Renal cortex interstitium (tissue), 11 donors: ENCODE results near the gene TPM2. TPM values are rescaled to one million over a fixed set of nuclear protein-coding genes. Genes with fewer than 3 reads are reported as not detected.

Source experiments
- DNase-seq, 11 donors: peaks; one replicate each; pipeline ENCODE4 v3.0.0-alpha.2; 2013; ENCODE audit warnings: low read depth in 9 of 11, low spot score in 4 of 11; ENCODE audit errors: extremely low read depth in 1 of 11
- polyA plus RNA-seq, 3 donors: library from polyadenylated mRNA; unstranded; fragments of 120-200 nt; gene quantifications; one replicate each; pipeline ENCODE4 v1.2.1, GENCODE V29; 2013; ENCODE audit not compliant: insufficient read length in 3 of 3

Gene TPM2
- polyA plus RNA-seq, 3 donors = 149 to 194 (median 156) TPM

GRCh38 chr9:35706951-35707350, 17.2 kb upstream of the TPM2 start:
- DNase-seq = no peak

GRCh38 chr9:35705836-35706430, 16.2 kb upstream of the TPM2 start:
- no peak for DNase-seq

- DNase-seq = no peak
Observed at GRCh38 chr9:35705372-35705771, 15.6 kb upstream of the TPM2 start.

DNA sequence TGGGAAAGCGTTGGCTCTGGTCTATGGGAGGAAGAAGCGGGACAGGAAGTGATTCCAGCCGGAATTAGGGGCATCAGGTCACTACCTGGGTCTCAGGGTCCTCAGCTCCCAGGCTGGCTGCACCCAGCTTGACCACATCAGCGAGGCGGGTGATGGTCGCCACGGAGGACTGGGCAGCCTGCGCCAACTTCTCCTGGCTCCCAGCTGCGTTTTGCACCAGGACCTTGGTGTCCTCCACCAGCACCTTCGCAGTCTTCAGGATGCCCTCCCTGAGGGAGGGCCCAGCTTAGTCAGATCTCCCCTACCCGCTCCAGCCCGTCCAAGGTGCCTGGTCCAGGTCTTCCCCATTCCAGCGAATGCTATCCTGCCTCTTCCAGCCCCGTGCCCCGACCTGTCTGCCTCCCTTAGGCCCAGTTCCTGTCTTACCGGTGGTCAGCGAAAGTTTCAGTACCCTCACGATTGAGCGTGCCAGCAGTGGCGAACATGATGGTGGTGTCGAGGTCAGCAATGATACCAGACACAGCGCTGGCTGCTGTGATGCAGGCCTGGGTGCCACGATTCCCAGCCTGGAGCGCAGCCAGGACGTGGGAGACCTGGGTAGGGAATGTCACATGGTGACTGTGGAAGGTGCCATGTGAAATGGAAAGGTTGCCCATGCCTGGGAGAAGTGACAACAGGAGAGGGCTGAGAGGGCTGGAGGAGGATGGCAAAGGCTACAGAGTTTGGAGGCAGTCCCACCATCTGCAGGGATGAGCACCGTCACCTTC, 14.4 kb upstream of the TPM2 start:
- DNase-seq = no peak

GRCh38 chr9:35702696-35703095, 13.0 kb upstream of the TPM2 start:
- DNase-seq = no peak

GRCh38 chr9:35700942-35701341, 11.2 kb upstream of the TPM2 start:
- DNase-seq = no peak

DNA sequence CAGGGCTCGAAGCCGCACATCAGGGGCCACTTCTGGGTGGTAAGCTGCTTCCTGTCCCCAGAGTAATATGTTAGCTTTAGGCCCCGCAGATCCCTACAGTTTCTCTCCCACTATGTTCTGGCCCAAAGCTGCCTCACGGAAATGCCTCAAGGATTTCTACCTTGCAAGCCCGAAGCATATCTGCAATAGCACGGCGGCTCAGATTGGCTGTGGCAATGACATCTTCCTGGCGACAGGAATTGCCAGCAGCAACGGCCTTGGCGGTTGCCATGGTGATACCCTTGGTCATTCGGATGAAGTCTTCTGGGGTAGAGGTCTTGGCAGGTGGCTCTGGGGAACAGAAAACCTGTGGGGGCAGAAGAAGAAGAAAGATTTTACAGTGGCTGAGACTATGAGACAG, 10.3 kb upstream of the TPM2 start:
- no peak for DNase-seq

GRCh38 chr9:35698231-35698630, 8.5 kb upstream of the TPM2 start:
- no peak for DNase-seq

GRCh38 chr9:35697486-35697885, 7.8 kb upstream of the TPM2 start:
- no peak for DNase-seq

- peak in 1 of 11 donors; percentile 20 for DNase-seq
Observed at GRCh38 chr9:35696520-35697215, 6.9 kb upstream of the TPM2 start.

DNA sequence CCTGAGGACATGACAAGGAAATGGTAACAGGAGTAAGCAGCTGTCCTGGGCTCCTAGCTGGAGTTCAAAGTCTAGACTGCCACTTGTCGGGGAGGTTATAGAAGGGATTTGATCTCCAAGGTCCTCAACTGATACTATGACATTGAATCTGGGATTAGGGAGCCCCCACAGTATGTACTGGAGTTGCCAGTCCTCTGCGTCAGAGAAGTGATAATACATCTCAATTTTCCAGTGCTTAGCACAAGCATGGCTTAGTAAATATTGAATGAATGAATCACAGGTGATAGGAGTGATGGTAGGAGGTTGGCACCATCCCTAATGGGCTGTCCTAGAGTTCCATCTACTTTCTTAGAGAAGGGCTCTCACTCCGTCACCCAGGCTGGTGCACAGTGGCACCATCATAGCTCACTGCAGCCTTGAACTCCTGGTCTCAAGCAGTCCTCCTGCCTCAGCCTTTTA, 6.2 kb upstream of the TPM2 start:
- DNase-seq = no peak

- DNase-seq = no peak
Observed at GRCh38 chr9:35691757-35692301, 2.1 kb upstream of the TPM2 start.

DNA sequence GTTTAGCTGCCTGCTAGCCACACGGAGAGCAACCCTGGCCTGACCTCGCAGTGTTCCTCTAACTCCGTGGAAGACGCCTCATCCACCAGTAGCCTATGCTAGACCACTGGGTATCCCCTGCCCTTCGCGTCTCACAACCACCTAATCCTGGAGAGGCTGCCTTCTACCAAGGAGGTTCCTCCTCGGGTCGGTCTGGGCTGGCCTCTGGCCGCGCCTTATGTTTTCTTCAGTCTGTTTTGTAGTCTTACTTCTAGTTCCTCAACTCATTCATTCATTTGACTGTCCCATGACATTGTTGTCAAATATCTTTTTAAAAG, 1.6 kb upstream of the TPM2 start:
- DNase-seq = no peak

DNA sequence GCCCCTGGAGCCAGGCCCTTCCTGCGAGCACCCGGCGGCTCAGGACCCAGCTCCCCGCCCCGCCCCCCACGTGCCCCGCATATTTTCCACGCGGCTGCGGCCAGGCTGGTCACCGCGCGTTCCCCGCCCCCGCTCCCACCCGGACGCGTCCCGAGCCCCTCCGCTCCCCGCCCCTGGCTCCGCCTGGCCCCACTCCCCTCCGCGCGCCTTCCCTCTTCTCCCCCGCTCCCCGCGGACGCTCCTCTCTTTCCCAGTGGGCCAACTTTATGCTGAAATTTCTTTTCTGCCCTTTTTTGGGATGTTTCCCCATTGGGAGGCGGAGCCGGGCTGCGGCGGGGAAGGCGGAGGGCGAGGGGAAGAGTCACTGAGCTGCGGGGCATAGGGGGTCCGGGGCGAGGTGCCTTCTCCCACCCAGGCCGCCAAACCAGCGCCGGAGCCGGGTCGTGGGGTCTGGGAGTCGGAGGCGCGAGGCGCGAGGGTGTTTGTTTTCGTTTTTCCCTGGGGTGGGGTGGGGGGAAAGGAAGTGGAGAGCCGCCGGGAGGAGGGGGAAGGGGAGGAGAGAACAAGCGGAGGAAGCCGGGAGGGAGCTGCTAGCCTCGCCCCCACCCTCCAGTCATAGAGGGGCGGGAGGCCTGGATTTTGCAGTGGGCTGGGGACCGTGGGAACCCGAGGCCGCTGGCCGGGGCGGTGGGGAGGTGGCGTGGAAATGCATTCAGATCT, 1.0 kb upstream of the TPM2 start:
- DNase-seq = peak in 6 of 11 donors; percentile 39 to 67 (median 64)

- no peak for DNase-seq
Observed at GRCh38 chr9:35690294-35690613, 529 bp upstream of the TPM2 start.

- DNase-seq = no peak
Observed at GRCh38 chr9:35688558-35689541, 875 bp downstream of the TPM2 start.

DNA sequence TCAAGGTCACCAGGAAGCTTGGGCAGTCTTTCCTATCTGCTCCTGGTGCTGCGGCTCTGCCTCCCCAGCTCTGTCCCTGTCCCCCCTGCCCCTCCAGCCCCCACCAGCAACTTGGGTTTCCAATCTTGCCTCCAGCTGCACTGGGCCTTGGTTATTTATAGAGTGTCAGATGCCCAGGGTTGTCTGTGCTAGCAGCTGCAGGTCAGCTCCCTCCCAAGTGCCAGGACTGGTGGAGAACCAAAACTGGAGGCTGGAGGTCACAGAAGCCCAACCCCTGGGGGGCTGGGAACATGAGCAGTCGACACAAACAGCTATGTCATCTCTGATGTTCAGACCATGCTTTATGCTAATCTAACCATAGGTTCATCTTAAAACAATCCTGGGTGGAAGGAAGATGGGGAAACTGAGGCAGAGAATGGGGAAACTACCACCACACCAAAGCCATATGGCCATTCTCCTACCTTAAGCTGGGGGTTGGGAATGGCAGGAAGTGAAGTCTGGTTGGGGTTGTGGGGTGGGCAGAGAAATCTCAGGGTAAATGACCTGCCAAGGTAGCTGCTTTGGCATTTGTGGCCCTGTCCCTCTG, 1.7 kb downstream of the TPM2 start:
- no peak for DNase-seq

- DNase-seq = no peak
Observed at GRCh38 chr9:35687306-35687705, 2.4 kb downstream of the TPM2 start.
